CD14-positive monocyte (primary cell): Measurements from ENCODE around the gene TTC1. TPM values are rescaled to one million over a fixed set of nuclear protein-coding genes. Genes with fewer than 3 reads are reported as not detected.

Experiments
- DNase-seq, 3 donors: peaks; one replicate each; pipeline ENCODE4 v3.0.0-alpha.2; 2011 to 2022
- H2AFZ ChIP-seq: 2 replicates; pipeline ENCODE4 v1.6.0; 2012; ENCODE audit warnings: mild to moderate bottlenecking, low read depth, low read length, inconsistent platforms; ENCODE audit not compliant: insufficient read depth, poor library complexity, severe bottlenecking
- H3K27ac ChIP-seq, 2 donors: 1 replicate in 1 of 2; 2 replicates in 1 of 2; pipeline ENCODE4 v1.5.1; 2012 to 2013; ENCODE audit warnings: low read length in 2 of 2, control low read depth in 1 of 2, inconsistent platforms in 1 of 2, low read depth in 1 of 2, mild to moderate bottlenecking in 1 of 2
- H3K27me3 ChIP-seq, 2 donors: one replicate each; pipeline versions ENCODE4 v1.6.0 to v1.6.1; 2011 to 2013; ENCODE audit warnings: low read length in 2 of 2; ENCODE audit not compliant: control insufficient read depth in 2 of 2, insufficient read depth in 2 of 2
- H3K36me3 ChIP-seq, 2 donors: replicated peaks in 1 of 2; 1 replicate in 1 of 2; 2 replicates in 1 of 2; pipeline versions ENCODE4 v1.5.1 to v1.6.1; 2012 to 2013; ENCODE audit warnings: low read length in 2 of 2, control low read depth in 1 of 2, inconsistent platforms in 1 of 2, mild to moderate bottlenecking in 1 of 2; ENCODE audit not compliant: insufficient read depth in 2 of 2, control insufficient read depth in 1 of 2
- H3K4me1 ChIP-seq, 2 donors: 1 replicate in 1 of 2; 2 replicates in 1 of 2; pipeline versions ENCODE4 v1.5.1 to v1.6.1; 2012 to 2013; ENCODE audit warnings: low read length in 2 of 2, control low read depth in 1 of 2, inconsistent platforms in 1 of 2, mild to moderate bottlenecking in 1 of 2, moderate library complexity in 1 of 2; ENCODE audit not compliant: insufficient read depth in 2 of 2, control insufficient read depth in 1 of 2
- H3K4me2 ChIP-seq: replicated peaks from 2 replicates; pipeline ENCODE3; 2012; ENCODE audit warnings: low read length, moderate library complexity, mild to moderate bottlenecking; ENCODE audit not compliant: poor library complexity, severe bottlenecking; ENCODE audit errors: extremely low read depth
- H3K4me3 ChIP-seq, 3 experiments: fragments of 200-600 bp in 1 of 3; sonication (generic) in 1 of 3; replicated peaks in 1 of 3; 1 replicate in 2 of 3; 2 replicates in 1 of 3; pipeline ENCODE4 v1.5.1; 2011 to 2013; ENCODE audit warnings: low read length in 3 of 3, mild to moderate bottlenecking in 3 of 3, control low read depth in 2 of 3, low read depth in 2 of 3, inconsistent platforms in 1 of 3, moderate library complexity in 1 of 3
- H3K79me2 ChIP-seq: 2 replicates; pipeline ENCODE4 v1.6.0; 2012; ENCODE audit warnings: mild to moderate bottlenecking, control low read depth, inconsistent platforms, low read length, moderate library complexity; ENCODE audit not compliant: insufficient read depth
- H3K9ac ChIP-seq: 2 replicates; pipeline ENCODE4 v1.6.0; 2017; ENCODE audit warnings: low read length, mild to moderate bottlenecking; ENCODE audit not compliant: insufficient read depth, poor library complexity, severe bottlenecking
- H3K9me3 ChIP-seq, 2 donors: replicated peaks in 1 of 2; 1 replicate in 1 of 2; 2 replicates in 1 of 2; pipeline versions ENCODE4 v1.5.1 to v1.6.1; 2012 to 2013; ENCODE audit warnings: low read length in 2 of 2, control low read depth in 1 of 2; ENCODE audit not compliant: control insufficient read depth in 1 of 2, insufficient read depth in 1 of 2
- H4K20me1 ChIP-seq: 2 replicates; pipeline ENCODE4 v1.6.0; 2012; ENCODE audit warnings: mild to moderate bottlenecking, low read length, control low read depth, moderate library complexity; ENCODE audit not compliant: insufficient read depth
- H3K27ac Mint-ChIP-seq, 7 donors: one replicate each; pipeline ENCODE4 v1.8.0; 2020; ENCODE audit warnings: mild to moderate bottlenecking in 7 of 7, mixed read lengths in 7 of 7, moderate library complexity in 6 of 7, inconsistent platforms in 2 of 7
- H3K27me3 Mint-ChIP-seq, 3 donors: one replicate each; pipeline ENCODE4 v1.8.0; 2021 to 2022; ENCODE audit warnings: low read depth in 3 of 3, mild to moderate bottlenecking in 3 of 3, mixed read lengths in 3 of 3, moderate library complexity in 3 of 3, inconsistent platforms in 1 of 3
- H3K36me3 Mint-ChIP-seq, 2 donors: one replicate each; pipeline ENCODE4 v1.8.0; 2020; ENCODE audit warnings: mixed read lengths in 2 of 2, inconsistent platforms in 1 of 2, mild to moderate bottlenecking in 1 of 2
- H3K4me1 Mint-ChIP-seq: one replicate; pipeline ENCODE4 v1.8.0; 2020; ENCODE audit warnings: mild to moderate bottlenecking, mixed read lengths
- H3K4me3 Mint-ChIP-seq, 2 donors: one replicate each; pipeline ENCODE4 v1.8.0; 2020; ENCODE audit warnings: mild to moderate bottlenecking in 2 of 2, mixed read lengths in 2 of 2, moderate library complexity in 1 of 2
- H3K9me3 Mint-ChIP-seq, 7 donors: one replicate each; pipeline ENCODE4 v1.8.0; 2020 to 2022; ENCODE audit warnings: mixed read lengths in 7 of 7, mild to moderate bottlenecking in 6 of 7, moderate library complexity in 6 of 7, inconsistent platforms in 2 of 7
- CTCF ChIP-seq: fragments of 200-600 bp; IDR thresholded peaks from one replicate; pipeline ENCODE4 v1.8.0; 2022; ENCODE audit warnings: antibody characterized with exemption, mild to moderate bottlenecking
- WGBS: methylation state at CpG from one replicate; pipeline ENCODE4 v1.1.5; 2013; ENCODE audit warnings: missing lambda C conversion rate; ENCODE audit not compliant: insufficient coverage; 5-methylcytosine and 5-hydroxymethylcytosine counted together
- intact Hi-C, 2 donors: fragments of 100-400 bp; cut with micrococcal nuclease; formaldehyde crosslinking; loops; one replicate each; pipeline versions ENCODE4 v1.15.0 to v1.15.1; 2023
- polyA plus RNA-seq, 3 donors: library from polyadenylated mRNA; depleted of rRNA in 1 of 3; unstranded in 2 of 3; stranded (reverse) in 1 of 3; fragments of 300-500 nt in 2 of 3; fragments of >200 nt in 1 of 3; fragmentation: Illumina TruSeq in 2 of 3; gene quantifications; 1 replicate in 2 of 3; 2 replicates in 1 of 3; pipeline ENCODE4 v1.2.3, GENCODE V29; 2012 to 2021

Gene TTC1
- polyA plus RNA-seq, 3 donors: 11.4 to 63.4 (median 63.0) TPM

- WGBS: 100% methylated on average over 2 of the region's 2 CpGs
- Histone ChIP-seq H2AFZ (no peak overlapping the region), H3K4me2 (no peak overlapping the region), H3K36me3 (peaks cover 23 to 49% of the 10 kb centered on the region in 2 donors), H3K9me3 (no peaks in the 10 kb centered on the region), H3K27ac (no peak overlapping the region), H4K20me1 (peaks cover 5% of the 10 kb centered on the region), H3K4me1 (peaks cover 0 to 6% of the 10 kb centered on the region in 2 donors), H3K9ac (no peak overlapping the region), H3K4me3 (no peak overlapping the region), H3K79me2 (no peaks in the 10 kb centered on the region), H3K27me3 (no peaks in the 10 kb centered on the region)
- H3K27ac Mint-ChIP-seq: no peak overlapping the region
- no peak for DNase-seq
- H3K27me3 Mint-ChIP-seq: no peaks in the 10 kb centered on the region
- no peak overlapping the region for H3K4me3 Mint-ChIP-seq
- H3K9me3 Mint-ChIP-seq: no peaks in the 10 kb centered on the region
- TF ChIP-seq CTCF: no peak
- H3K36me3 Mint-ChIP-seq: peaks cover 31 to 33% of the 10 kb centered on the region in 2 donors
- peaks cover 4% of the 10 kb centered on the region for H3K4me1 Mint-ChIP-seq
- intact Hi-C loops: no loop called here
Observed at GRCh38 chr5:160079753-160080152, 70.8 kb downstream of the TTC1 start.

GRCh38 chr5:160081495-160081894, 72.6 kb downstream of the TTC1 start:
- no peak for TF ChIP-seq CTCF
- H3K9me3 Mint-ChIP-seq: no peaks in the 10 kb centered on the region
- H4K20me1 ChIP-seq: peaks cover 5% of the 10 kb centered on the region
- H3K4me3 Mint-ChIP-seq: no peak overlapping the region
- H3K4me1 ChIP-seq: peaks cover 0 to 6% of the 10 kb centered on the region in 2 donors
- H3K27ac Mint-ChIP-seq: peak overlapping the region in 2 of 7 donors; percentile 21 to 48
- H3K9me3 ChIP-seq: no peaks in the 10 kb centered on the region
- intact Hi-C loops: no loop called here
- H3K27ac ChIP-seq: peak overlapping the region in 1 of 2 donors; percentile 41
- H3K79me2 ChIP-seq: no peaks in the 10 kb centered on the region
- H3K4me1 Mint-ChIP-seq: peaks cover 4% of the 10 kb centered on the region
- 100% methylated on average over 1 of the region's 3 CpGs for WGBS
- H3K9ac ChIP-seq: no peak overlapping the region
- H3K36me3 Mint-ChIP-seq: peaks cover 26 to 32% of the 10 kb centered on the region in 2 donors
- no peaks in the 10 kb centered on the region for H3K27me3 Mint-ChIP-seq
- no peak overlapping the region for H3K4me2 ChIP-seq
- no peaks in the 10 kb centered on the region for H3K27me3 ChIP-seq
- H2AFZ ChIP-seq: no peak overlapping the region
- DNase-seq: no peak
- no peak overlapping the region for H3K4me3 ChIP-seq
- peaks cover 21 to 35% of the 10 kb centered on the region in 2 donors for H3K36me3 ChIP-seq
